Measurements from ENCODE around the gene RBM19. TPM values are rescaled to one million over a fixed set of nuclear protein-coding genes. Genes with fewer than 3 reads are reported as not detected.

The RBM19 gene
- polyA plus RNA-seq, 1 experiment, result 15.5 TPM

- no peak overlapping the region for H3K4me3 ChIP-seq (ENCODE audit: low read depth, low read length)
- no peaks in the 10 kb centered on the region for H3K27me3 ChIP-seq (ENCODE audit: control insufficient read depth, insufficient read depth, low read length)
- ChIA-PET POLR2A (no interaction called here), CTCF (interaction anchor here (0.8 to 2.5 kb wide), 5 partner anchors 11 to 465 kb away, joined by 3 to 8 read pairs (median 3); no protein-coding TSS in a partner anchor)
- DNase-seq (ENCODE audit: low read depth), result no peak
- H3K36me3 ChIP-seq (ENCODE audit: control insufficient read depth, insufficient read depth, low read length), result peaks cover 12% of the 10 kb centered on the region
- TF ChIP-seq CTCF (IDR thresholded peaks at IDR 0.05; ENCODE audit: insufficient read depth, low read depth, low read length), result no peak
Observed at GRCh38 chr12:113910751-113911272, 55.3 kb downstream of the RBM19 start.

- Histone ChIP-seq H3K4me3 (ENCODE audit: low read depth, low read length) (no peak overlapping the region), H3K27me3 (ENCODE audit: control insufficient read depth, insufficient read depth, low read length) (no peaks in the 10 kb centered on the region), H3K36me3 (ENCODE audit: control insufficient read depth, insufficient read depth, low read length) (peaks cover 12% of the 10 kb centered on the region)
- TF ChIP-seq CTCF (IDR thresholded peaks at IDR 0.05; ENCODE audit: insufficient read depth, low read depth, low read length), result no peak
- ChIA-PET CTCF (interaction anchor here (1.4 to 2.5 kb wide), 4 partner anchors 9 to 449 kb away, joined by 3 to 9 read pairs (median 6); no protein-coding TSS in a partner anchor), POLR2A (no interaction called here)
- DNase-seq (ENCODE audit: low read depth), result no peak
Observed at GRCh38 chr12:113909776-113910420, 56.2 kb downstream of the RBM19 start.

DNA sequence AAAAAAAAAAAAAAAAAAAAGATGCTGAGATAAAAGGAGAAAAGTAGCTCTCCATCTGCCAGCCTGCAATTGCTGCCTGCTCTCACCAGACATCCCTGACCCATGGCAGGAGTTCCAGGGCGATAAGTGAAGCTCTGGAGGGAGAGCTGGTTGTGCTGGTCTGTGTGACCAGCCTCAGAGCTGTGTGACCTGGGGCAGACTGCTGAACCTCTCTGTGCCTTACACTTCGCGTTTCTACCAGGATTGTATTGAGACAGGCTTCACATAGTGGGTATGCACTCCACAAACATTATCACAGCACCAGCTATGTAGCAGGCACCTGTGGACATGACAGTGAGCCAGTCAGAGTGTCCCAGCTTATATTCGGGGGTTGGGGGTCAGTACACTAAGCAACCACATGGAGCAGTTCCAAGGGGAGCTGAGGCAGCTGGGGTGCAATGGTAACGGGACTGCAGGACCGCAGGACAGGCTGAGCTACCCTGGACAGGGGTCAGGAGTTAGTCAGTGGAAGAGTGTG lies 57.5 kb downstream of the RBM19 start:
- H3K36me3 ChIP-seq (ENCODE audit: control insufficient read depth, insufficient read depth, low read length), result peaks cover 12% of the 10 kb centered on the region
- H3K27me3 ChIP-seq (ENCODE audit: control insufficient read depth, insufficient read depth, low read length), result no peaks in the 10 kb centered on the region
- ChIA-PET CTCF (interaction anchor here (0.7 to 1.8 kb wide), 5 partner anchors 9 to 1196 kb away, joined by 3 to 9 read pairs (median 3); no protein-coding TSS in a partner anchor), POLR2A (no interaction called here)
- no peak for DNase-seq (ENCODE audit: low read depth)
- no peak overlapping the region for H3K4me3 ChIP-seq (ENCODE audit: low read depth, low read length)
- no peak for TF ChIP-seq CTCF (IDR thresholded peaks at IDR 0.05; ENCODE audit: insufficient read depth, low read depth, low read length)

DNA sequence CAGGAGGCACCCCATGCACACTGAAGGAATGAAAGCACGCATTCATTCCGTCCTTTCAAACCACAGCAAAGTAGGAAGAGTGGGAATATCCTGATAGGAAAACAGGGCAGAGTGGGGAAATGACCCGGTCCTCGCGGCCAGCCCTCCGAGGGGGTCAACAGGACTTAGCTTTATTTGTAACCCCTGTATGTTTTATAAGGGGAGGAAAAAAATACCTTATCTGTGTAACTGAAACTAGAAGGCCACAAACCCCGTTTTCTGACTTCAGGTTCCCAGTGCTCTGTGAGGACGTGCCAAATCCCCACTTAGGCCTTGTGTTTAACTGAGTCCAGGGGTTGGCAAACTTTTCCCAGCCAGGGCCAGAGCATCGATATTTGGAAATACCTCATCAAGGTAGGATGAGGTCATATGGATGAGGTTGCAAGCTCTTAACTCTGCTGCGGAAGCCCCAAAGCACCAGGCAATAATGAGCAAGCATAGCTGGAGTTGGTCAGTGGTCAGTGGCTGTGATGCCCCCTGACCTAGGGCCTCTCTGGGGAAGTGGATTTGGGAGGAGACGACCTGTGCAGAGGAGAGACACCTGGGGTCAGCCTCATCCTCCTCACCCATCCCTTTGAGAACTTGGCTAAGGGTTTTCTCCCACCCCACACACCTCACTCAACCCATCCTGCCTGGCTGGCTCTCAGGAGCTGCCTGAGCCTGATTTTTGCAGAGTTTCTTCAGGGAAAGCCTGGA lies 58.5 kb downstream of the RBM19 start:
- no peak for DNase-seq (ENCODE audit: low read depth)
- ChIA-PET POLR2A (no interaction called here), CTCF (interaction anchor here (1.3 kb wide), 1 partner anchor 19 kb away, joined by 4 read pairs; no protein-coding TSS in a partner anchor)
- Histone ChIP-seq H3K4me3 (ENCODE audit: low read depth, low read length) (no peak overlapping the region), H3K27me3 (ENCODE audit: control insufficient read depth, insufficient read depth, low read length) (no peaks in the 10 kb centered on the region), H3K36me3 (ENCODE audit: control insufficient read depth, insufficient read depth, low read length) (peaks cover 12% of the 10 kb centered on the region)
- no peak for TF ChIP-seq CTCF (IDR thresholded peaks at IDR 0.05; ENCODE audit: insufficient read depth, low read depth, low read length)
